HepG2 (cell line): ENCODE data around the gene FAR1. TPM values are rescaled to one million over a fixed set of nuclear protein-coding genes. Genes with fewer than 3 reads are reported as not detected.

Source experiments
- ATAC-seq: fragments of 200-7000 bp; cut with Tn5 transposase; 3 replicates; pipeline ENCODE4 v1.9.1; 2020; ENCODE audit warnings: mild to moderate bottlenecking, moderate library complexity
- BruUV-seq: library from RNA; stranded (reverse); fragments of 400-500 nt; replicated peaks from 2 replicates; lab custom pipeline; 2021; lab: Mats Ljungman, UMichigan
- CTCF ChIA-PET: fragments of 300-600 bp; formaldehyde crosslinking; extraction: SDS; loops from one replicate; lab custom pipeline; 2021; ENCODE audit warnings: low total read pairs, inconsistent platforms, low intra/inter-chr PET ratio; lab: Yijun Ruan, JAX
- POLR2A ChIA-PET: fragments of 350-600 bp; sonication (Branson Sonifier 250); formaldehyde crosslinking; loops from one replicate; lab custom pipeline; 2020; ENCODE audit warnings: antibody characterized with exemption, inconsistent platforms; lab: Yijun Ruan, JAX
- DNase-seq: peaks from one replicate; pipeline ENCODE4 v3.0.0-alpha.2; 2015; ENCODE audit warnings: low spot score
- FAIRE-seq: peaks from 3 replicates; lab custom pipeline; 2011; peaks lifted over from hg19 to GRCh38; lab: Jason Lieb, UNC
- H2AFZ ChIP-seq: one replicate; pipeline ENCODE4 v1.6.1; 2011; ENCODE audit warnings: low read length, inconsistent platforms
- H3K27ac ChIP-seq: fragments of 300-600 bp; 3 replicates; pipeline ENCODE4 v1.8.0; 2011; ENCODE audit warnings: mixed run types, mild to moderate bottlenecking, mixed read lengths, low read length, inconsistent platforms; ENCODE audit not compliant: insufficient read depth; ENCODE audit errors: extremely low read length
- H3K27me3 ChIP-seq, 2 experiments: fragments of 200-600 bp in 1 of 2; 2 replicates in 1 of 2; 3 replicates in 1 of 2; pipeline versions ENCODE4 v1.6.0 to v1.8.0; 2011; ENCODE audit warnings: low read length in 2 of 2, mild to moderate bottlenecking in 2 of 2, moderate library complexity in 2 of 2, inconsistent platforms in 1 of 2; ENCODE audit not compliant: insufficient read depth in 2 of 2, control insufficient read depth in 1 of 2
- H3K36me3 ChIP-seq, 2 experiments: fragments of 200-600 bp in 1 of 2; replicated peaks in 1 of 2; 2 replicates in 1 of 2; 3 replicates in 1 of 2; pipeline versions ENCODE4 v1.5.1 to v1.8.0; 2011; ENCODE audit warnings: low read length in 2 of 2, inconsistent platforms in 1 of 2; ENCODE audit not compliant: insufficient read depth in 2 of 2, control insufficient read depth in 1 of 2
- H3K4me1 ChIP-seq: 2 replicates; pipeline ENCODE4 v1.5.1; 2012; ENCODE audit warnings: low read length, inconsistent platforms; ENCODE audit not compliant: insufficient read depth
- H3K4me2 ChIP-seq: 2 replicates; pipeline ENCODE4 v1.6.0; 2011; ENCODE audit warnings: low read depth, low read length, inconsistent platforms
- H3K4me3 ChIP-seq, 3 experiments: fragments of 200-600 bp in 1 of 3; sonication (generic), shearing (Covaris generic) in 1 of 3; replicated peaks in 1 of 3; 2 replicates each; pipeline ENCODE4 v1.5.1; 2011 to 2016; ENCODE audit warnings: low read length in 3 of 3, inconsistent platforms in 2 of 3, low read depth in 2 of 3, mild to moderate bottlenecking in 2 of 3, control low read depth in 1 of 3, mixed read lengths in 1 of 3; ENCODE audit not compliant: insufficient read depth in 1 of 3
- H3K79me2 ChIP-seq: one replicate; pipeline ENCODE4 v1.6.1; 2011; ENCODE audit warnings: low read length, inconsistent platforms; ENCODE audit not compliant: insufficient read depth
- H3K9ac ChIP-seq: 2 replicates; pipeline ENCODE4 v1.6.0; 2011; ENCODE audit warnings: mild to moderate bottlenecking, low read depth, low read length, inconsistent platforms; ENCODE audit not compliant: insufficient read depth
- H3K9me3 ChIP-seq: 2 replicates; pipeline ENCODE4 v1.5.1; 2012; ENCODE audit warnings: mild to moderate bottlenecking, low read length
- H4K20me1 ChIP-seq: 2 replicates; pipeline ENCODE4 v1.6.0; 2011; ENCODE audit warnings: inconsistent platforms, mild to moderate bottlenecking, low read length, moderate library complexity; ENCODE audit not compliant: insufficient read depth
- CENPT ChIP-seq: sonication (generic); formaldehyde crosslinking; IDR thresholded peaks from 2 replicates; pipeline ENCODE4 v1.8.0; 2022; ENCODE audit warnings: low read depth, mild to moderate bottlenecking, moderate library complexity, missing genetic modification reagents
- FOXK1 ChIP-seq: sonication (generic); formaldehyde crosslinking; IDR thresholded peaks from 2 replicates; pipeline ENCODE4 v1.4.0; 2020; ENCODE audit warnings: low read depth, missing genetic modification reagents, borderline replicate concordance
- FOXM1 ChIP-seq: sonication (generic); formaldehyde crosslinking; IDR thresholded peaks from 2 replicates; pipeline ENCODE4 v1.5.0; 2020; ENCODE audit warnings: missing genetic modification reagents
- GLI4 ChIP-seq: sonication (generic); formaldehyde crosslinking; IDR thresholded peaks from 2 replicates; pipeline ENCODE4 v1.5.1; 2020; ENCODE audit warnings: missing genetic modification reagents, mild to moderate bottlenecking, moderate library complexity, borderline replicate concordance
- HNRNPLL ChIP-seq: fragments of 200-400 bp; formaldehyde crosslinking; IDR thresholded peaks from 2 replicates; pipeline ENCODE4 v1.6.1; 2017; ENCODE audit warnings: mild to moderate bottlenecking, low read depth, low read length; ENCODE audit not compliant: poor library complexity, severe bottlenecking
- IKZF1 ChIP-seq: fragments of 450-650 bp; IDR thresholded peaks from 2 replicates; pipeline ENCODE4 v1.7.1; 2016
- MBNL3 ChIP-seq: fragments of 250-450 bp; sonication (Bioruptor Pico); conservative IDR thresholded peaks from 2 replicates; pipeline ENCODE4 v1.8.0; 2022; ENCODE audit warnings: mild to moderate bottlenecking, inconsistent platforms
- STAT5B ChIP-seq: sonication (generic); formaldehyde crosslinking; IDR thresholded peaks from 2 replicates; pipeline ENCODE4 v1.4.0; 2020; ENCODE audit warnings: missing genetic modification reagents
- ZBTB42 ChIP-seq: sonication (generic); formaldehyde crosslinking; IDR thresholded peaks from 2 replicates; pipeline ENCODE4 v1.5.0; 2020; ENCODE audit warnings: mild to moderate bottlenecking, missing genetic modification reagents
- ZFYVE20 ChIP-seq: sonication (generic); formaldehyde crosslinking; IDR thresholded peaks from 2 replicates; pipeline ENCODE4 v1.8.0; 2023; ENCODE audit warnings: low read depth, mild to moderate bottlenecking, moderate library complexity, missing genetic modification reagents, borderline replicate concordance
- ZNF264 ChIP-seq: sonication (generic); formaldehyde crosslinking; IDR thresholded peaks from 2 replicates; pipeline ENCODE4 v1.4.0; 2020; ENCODE audit warnings: missing genetic modification reagents
- ZNF282 ChIP-seq: fragments of 450-650 bp; IDR thresholded peaks from 2 replicates; pipeline ENCODE4 v1.6.1; 2018; ENCODE audit not compliant: partially characterized antibody
- ZNF317 ChIP-seq: sonication (generic); formaldehyde crosslinking; IDR thresholded peaks from 2 replicates; pipeline ENCODE4 v1.5.0; 2020; ENCODE audit warnings: mild to moderate bottlenecking, missing genetic modification reagents
- ZNF329 ChIP-seq: sonication (generic); formaldehyde crosslinking; IDR thresholded peaks from 2 replicates; pipeline ENCODE4 v1.9.0; 2021; ENCODE audit warnings: low read depth, mild to moderate bottlenecking, missing genetic modification reagents
- ZNF790 ChIP-seq: sonication (generic); formaldehyde crosslinking; IDR thresholded peaks from 2 replicates; pipeline ENCODE4 v1.8.0; 2022; ENCODE audit warnings: missing genetic modification reagents, mild to moderate bottlenecking, borderline replicate concordance
- WGBS: methylation state at CpG from one replicate; pipeline ENCODE4 v1.1.6; 2017; ENCODE audit warnings: low lambda C conversion rate; 5-methylcytosine and 5-hydroxymethylcytosine counted together
- in situ Hi-C: cut with HindIII; loops from 2 replicates; pipeline ENCODE4 v1.10.0; 2017; ENCODE audit warnings: low pct_unique_long_range_greater_than_20kb; ENCODE audit not compliant: extremely low pct_ligation_motif_present
- intact Hi-C: fragments of 100-400 bp; cut with micrococcal nuclease; formaldehyde crosslinking; loops from one replicate; pipeline ENCODE4 v1.10.0; 2022; ENCODE audit not compliant: unreplicated experiment
- polyA plus RNA-seq, 8 experiments: library from polyadenylated mRNA; depleted of rRNA in 3 of 8; stranded (reverse) in 7 of 8; unstranded in 1 of 8; fragments of >200 nt; fragmentation: Illumina TruSeq in 4 of 8; extraction: Trizol in 4 of 8; gene quantifications; 2 replicates each; pipeline versions ENCODE4 v1.2.1 to v1.2.3, GENCODE V29; 2011 to 2016; ENCODE audit warnings: low read depth in 4 of 8, missing spikeins in 1 of 8, mixed read lengths in 1 of 8; ENCODE audit not compliant: insufficient read depth in 1 of 8
- total RNA-seq, 5 experiments: library from RNA; depleted of rRNA; stranded (reverse); fragments of >200 nt; fragmentation: Illumina TruSeq; extraction: Trizol; gene quantifications; 2 replicates each; pipeline ENCODE4 v1.2.3, GENCODE V29; 2016; ENCODE audit warnings: low read depth in 1 of 5
- TF ChIP-seq, protein P1 (sequence below): sonication (generic); formaldehyde crosslinking; IDR thresholded peaks from 2 replicates; pipeline ENCODE4 v1.5.0; 2020; ENCODE audit warnings: missing genetic modification reagents
- TF ChIP-seq, protein P2 (sequence below): sonication (generic); formaldehyde crosslinking; IDR thresholded peaks from 2 replicates; pipeline ENCODE4 v1.4.0; 2020; ENCODE audit warnings: mild to moderate bottlenecking, missing genetic modification reagents, borderline replicate concordance

The FAR1 gene
- total and polyA plus RNA-seq, 2 of the 13 experiments (the other 11 are each of a cell fraction or from before 2014, with no cell fraction given) = 0.40 to 0.95 TPM

DNA sequence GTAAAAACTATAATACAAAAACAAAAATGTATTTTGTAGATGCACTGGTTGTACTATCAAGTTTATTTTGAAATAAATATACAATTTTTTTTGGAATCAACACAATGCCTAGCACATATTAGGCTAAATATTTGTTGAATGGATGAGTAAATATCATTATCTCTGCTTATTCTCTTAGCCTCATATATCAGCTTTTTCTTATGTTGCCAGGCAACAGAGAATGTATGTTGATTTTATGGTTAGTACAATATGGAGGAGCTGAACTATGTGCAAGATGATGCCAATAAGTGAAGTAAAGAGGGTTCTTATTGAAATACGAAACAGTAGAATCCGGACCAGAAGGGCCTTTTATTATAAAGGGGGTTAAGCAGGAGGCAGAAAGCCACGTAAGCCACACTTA lies 94.9 kb downstream of the FAR1 start (continued):
- TF ChIP-seq ZNF317 (no peak), STAT5B (CRISPR knock-in tag) (no peak), GLI4 (CRISPR knock-in tag) (no peak), IKZF1 (no peak), ZBTB42 (CRISPR knock-in tag) (no peak), CENPT (CRISPR knock-in tag) (no peak)
- TF ChIP-seq, protein P1, sequence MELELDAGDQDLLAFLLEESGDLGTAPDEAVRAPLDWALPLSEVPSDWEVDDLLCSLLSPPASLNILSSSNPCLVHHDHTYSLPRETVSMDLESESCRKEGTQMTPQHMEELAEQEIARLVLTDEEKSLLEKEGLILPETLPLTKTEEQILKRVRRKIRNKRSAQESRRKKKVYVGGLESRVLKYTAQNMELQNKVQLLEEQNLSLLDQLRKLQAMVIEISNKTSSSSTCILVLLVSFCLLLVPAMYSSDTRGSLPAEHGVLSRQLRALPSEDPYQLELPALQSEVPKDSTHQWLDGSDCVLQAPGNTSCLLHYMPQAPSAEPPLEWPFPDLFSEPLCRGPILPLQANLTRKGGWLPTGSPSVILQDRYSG (CRISPR knock-in tag) = no peak

DNA sequence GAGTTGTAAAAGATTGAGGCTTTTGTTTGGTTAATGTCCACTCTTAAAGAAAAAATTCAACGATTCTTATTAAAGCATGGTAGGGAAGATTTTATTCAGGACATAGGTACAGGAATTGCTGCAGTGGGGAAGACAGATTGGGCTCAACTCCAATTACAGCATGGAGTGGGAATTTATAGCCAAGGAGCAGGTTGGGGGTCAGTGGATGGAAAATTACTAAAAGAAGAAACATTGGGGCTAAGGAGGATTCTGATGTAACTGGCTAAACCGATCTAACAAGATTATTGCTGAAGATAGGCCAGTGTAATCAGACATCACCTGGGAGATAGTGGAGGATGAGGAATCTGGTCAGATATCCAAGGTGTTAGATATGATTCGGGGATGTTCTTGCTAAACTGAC lies 97.4 kb downstream of the FAR1 start:
- no peaks in the 10 kb centered on the region for H3K79me2 ChIP-seq
- ChIA-PET POLR2A (no interaction called here), CTCF (no interaction called here)
- H3K27me3 ChIP-seq = no peaks in the 10 kb centered on the region
- in situ Hi-C loops (no loop called here), intact Hi-C loops (no loop called here)
- no peak overlapping the region for H2AFZ ChIP-seq
- TF ChIP-seq FOXK1 (CRISPR knock-in tag) (no peak), ZNF790 (CRISPR knock-in tag) (no peak), HNRNPLL (no peak), ZFYVE20 (CRISPR knock-in tag) (no peak), ZNF329 (CRISPR knock-in tag) (no peak), MBNL3 (CRISPR knock-in tag) (no peak), ZNF282 (no peak), FOXM1 (CRISPR knock-in tag) (no peak), ZNF264 (CRISPR knock-in tag) (no peak)
- TF ChIP-seq, protein P2, sequence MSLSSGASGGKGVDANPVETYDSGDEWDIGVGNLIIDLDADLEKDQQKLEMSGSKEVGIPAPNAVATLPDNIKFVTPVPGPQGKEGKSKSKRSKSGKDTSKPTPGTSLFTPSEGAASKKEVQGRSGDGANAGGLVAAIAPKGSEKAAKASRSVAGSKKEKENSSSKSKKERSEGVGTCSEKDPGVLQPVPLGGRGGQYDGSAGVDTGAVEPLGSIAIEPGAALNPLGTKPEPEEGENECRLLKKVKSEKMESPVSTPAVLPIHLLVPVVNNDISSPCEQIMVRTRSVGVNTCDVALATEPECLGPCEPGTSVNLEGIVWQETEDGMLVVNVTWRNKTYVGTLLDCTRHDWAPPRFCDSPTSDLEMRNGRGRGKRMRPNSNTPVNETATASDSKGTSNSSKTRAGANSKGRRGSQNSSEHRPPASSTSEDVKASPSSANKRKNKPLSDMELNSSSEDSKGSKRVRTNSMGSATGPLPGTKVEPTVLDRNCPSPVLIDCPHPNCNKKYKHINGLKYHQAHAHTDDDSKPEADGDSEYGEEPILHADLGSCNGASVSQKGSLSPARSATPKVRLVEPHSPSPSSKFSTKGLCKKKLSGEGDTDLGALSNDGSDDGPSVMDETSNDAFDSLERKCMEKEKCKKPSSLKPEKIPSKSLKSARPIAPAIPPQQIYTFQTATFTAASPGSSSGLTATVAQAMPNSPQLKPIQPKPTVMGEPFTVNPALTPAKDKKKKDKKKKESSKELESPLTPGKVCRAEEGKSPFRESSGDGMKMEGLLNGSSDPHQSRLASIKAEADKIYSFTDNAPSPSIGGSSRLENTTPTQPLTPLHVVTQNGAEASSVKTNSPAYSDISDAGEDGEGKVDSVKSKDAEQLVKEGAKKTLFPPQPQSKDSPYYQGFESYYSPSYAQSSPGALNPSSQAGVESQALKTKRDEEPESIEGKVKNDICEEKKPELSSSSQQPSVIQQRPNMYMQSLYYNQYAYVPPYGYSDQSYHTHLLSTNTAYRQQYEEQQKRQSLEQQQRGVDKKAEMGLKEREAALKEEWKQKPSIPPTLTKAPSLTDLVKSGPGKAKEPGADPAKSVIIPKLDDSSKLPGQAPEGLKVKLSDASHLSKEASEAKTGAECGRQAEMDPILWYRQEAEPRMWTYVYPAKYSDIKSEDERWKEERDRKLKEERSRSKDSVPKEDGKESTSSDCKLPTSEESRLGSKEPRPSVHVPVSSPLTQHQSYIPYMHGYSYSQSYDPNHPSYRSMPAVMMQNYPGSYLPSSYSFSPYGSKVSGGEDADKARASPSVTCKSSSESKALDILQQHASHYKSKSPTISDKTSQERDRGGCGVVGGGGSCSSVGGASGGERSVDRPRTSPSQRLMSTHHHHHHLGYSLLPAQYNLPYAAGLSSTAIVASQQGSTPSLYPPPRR = no peak
- no peaks in the 10 kb centered on the region for H3K36me3 ChIP-seq
- no peaks in the 10 kb centered on the region for H4K20me1 ChIP-seq
- no peak overlapping the region for H3K9ac ChIP-seq
- no peak for ATAC-seq
- H3K4me2 ChIP-seq = no peak overlapping the region
- WGBS = 0% methylated on average over 3 of the region's 3 CpGs
- BruUV-seq = no TSS peak
- no peak for DNase-seq
- H3K27ac ChIP-seq = no peak overlapping the region
- H3K9me3 ChIP-seq = peaks cover 4% of the 10 kb centered on the region; the same call in 1 of the 2 replicates
- no peak overlapping the region for H3K4me3 ChIP-seq
- no peak for FAIRE-seq
- H3K4me1 ChIP-seq = no peaks in the 10 kb centered on the region
